ENCODE measurements around the gene KAT2A. TPM values are rescaled to one million over a fixed set of nuclear protein-coding genes. Genes with fewer than 3 reads are reported as not detected.
A peak's percentile ranks its signal among the peaks of the same experiment; 100 is the strongest.

KAT2A gene
- total RNA-seq (2022) (94.7 and 100.0 TPM in 2 replicates), Bru-seq, nascent RNA (percentile 63 among the genes with signal in this experiment), BruChase-seq, experiment 1, labeled RNA remaining after a 6-hour chase (percentile 93 among the genes with signal in this experiment), BruChase-seq, experiment 2, labeled RNA remaining after a 2-hour chase (percentile 84 among the genes with signal in this experiment)
- long read RNA-seq, transcript KAT2A-202 (18 exons, 2,990 nt) = minor isoform, 13 of 59 reads
- long read RNA-seq, transcript KAT2A-201 (18 exons, 3,109 nt) = major isoform, 15 of 59 reads
- long read RNA-seq, partial matches to known transcripts = 17 of 59 reads
- long read RNA-seq, other reads (novel, unspliced or antisense) = 13 of 59 reads

DNA sequence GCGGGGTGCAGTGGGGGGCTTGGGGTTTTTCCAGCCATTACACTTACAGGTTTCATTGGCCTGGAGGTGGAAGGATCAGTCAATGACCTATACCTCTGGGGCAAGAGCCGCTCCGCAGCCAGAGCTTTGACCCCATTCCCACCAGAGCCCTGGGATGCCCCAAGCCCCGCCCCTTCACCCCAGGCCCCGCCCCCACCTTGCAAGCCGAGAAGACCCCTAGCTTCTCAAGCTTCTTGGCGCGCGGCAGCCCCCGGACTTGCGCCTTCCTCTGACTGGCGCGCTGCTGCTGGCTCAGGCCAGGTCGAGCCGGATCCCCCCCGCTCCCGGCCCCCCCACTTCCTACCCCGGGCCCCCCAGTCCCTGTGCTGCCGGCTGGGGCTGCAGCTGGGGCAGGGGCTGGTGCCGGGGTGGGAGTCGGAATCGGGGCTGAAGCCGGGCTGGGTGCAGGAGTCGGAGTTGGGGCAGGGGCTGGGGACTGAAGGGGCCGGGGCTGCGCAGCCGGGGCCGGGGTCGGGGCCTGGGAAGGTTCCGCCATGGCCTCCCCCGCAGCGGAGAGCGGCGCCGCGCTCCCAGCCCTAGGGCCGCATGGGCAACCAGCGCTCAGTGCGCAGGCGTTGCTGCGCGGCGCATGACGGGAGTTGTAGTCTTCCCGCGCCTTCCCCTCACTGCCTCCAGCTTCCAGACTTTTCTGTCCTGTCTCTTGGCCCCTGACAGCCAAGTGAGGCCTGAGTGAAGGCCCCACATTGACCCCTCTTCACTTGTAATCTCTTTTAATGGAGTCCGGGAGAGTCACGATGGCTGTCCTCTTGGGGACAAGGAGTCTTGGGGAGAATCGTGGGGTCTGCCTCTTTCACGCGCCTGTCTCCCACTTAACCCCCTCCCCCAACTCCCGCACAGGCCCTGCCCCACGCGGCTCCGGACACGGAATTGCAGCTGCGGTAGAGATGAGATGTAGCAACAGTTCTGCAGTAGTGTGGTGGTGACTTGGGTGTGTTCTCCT, at the start of gene KAT2A:
TSS of gene KAT2A (minus strand) at position 598 of the 1,000 bp plus-strand sequence. CDS start at position 535, 63 bp downstream.
- no peaks in the 10 kb centered on the region for H3K27me3 Mint-ChIP-seq (ENCODE audit: unreplicated experiment)
- H3K4me1 Mint-ChIP-seq (ENCODE audit: low read depth, unreplicated experiment) = peaks cover 9% of the 10 kb centered on the region
- TF ChIP-seq, protein P1, sequence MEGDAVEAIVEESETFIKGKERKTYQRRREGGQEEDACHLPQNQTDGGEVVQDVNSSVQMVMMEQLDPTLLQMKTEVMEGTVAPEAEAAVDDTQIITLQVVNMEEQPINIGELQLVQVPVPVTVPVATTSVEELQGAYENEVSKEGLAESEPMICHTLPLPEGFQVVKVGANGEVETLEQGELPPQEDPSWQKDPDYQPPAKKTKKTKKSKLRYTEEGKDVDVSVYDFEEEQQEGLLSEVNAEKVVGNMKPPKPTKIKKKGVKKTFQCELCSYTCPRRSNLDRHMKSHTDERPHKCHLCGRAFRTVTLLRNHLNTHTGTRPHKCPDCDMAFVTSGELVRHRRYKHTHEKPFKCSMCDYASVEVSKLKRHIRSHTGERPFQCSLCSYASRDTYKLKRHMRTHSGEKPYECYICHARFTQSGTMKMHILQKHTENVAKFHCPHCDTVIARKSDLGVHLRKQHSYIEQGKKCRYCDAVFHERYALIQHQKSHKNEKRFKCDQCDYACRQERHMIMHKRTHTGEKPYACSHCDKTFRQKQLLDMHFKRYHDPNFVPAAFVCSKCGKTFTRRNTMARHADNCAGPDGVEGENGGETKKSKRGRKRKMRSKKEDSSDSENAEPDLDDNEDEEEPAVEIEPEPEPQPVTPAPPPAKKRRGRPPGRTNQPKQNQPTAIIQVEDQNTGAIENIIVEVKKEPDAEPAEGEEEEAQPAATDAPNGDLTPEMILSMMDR (IDR thresholded peaks at IDR 0.05; ENCODE audit: unreplicated experiment) = no peak
- BruUV-seq (replicated peaks) = no TSS peak
- H3K4me3 Mint-ChIP-seq (ENCODE audit: low read depth, unreplicated experiment) = peak within 1 kb of the TSS; percentile 59
- intact Hi-C loops (cut with micrococcal nuclease; ENCODE audit: unreplicated experiment) = no loop called here
- peaks cover 86% of the 10 kb centered on the region for H3K36me3 Mint-ChIP-seq (ENCODE audit: insufficient read depth, unreplicated experiment)
- no peaks in the 10 kb centered on the region for H3K9me3 Mint-ChIP-seq (ENCODE audit: low read depth, unreplicated experiment)
- DNase-seq = peak; percentile 91
- peak within 1 kb of the TSS; percentile 58 for H3K27ac Mint-ChIP-seq (ENCODE audit: unreplicated experiment)
- CTCF ChIA-PET = interaction anchor here (0.6 to 1.6 kb wide), 14 partner anchors 11 to 1962 kb away, joined by 3 to 11 read pairs (median 4); partner anchors contain the start of gene NKIRAS2

DNA sequence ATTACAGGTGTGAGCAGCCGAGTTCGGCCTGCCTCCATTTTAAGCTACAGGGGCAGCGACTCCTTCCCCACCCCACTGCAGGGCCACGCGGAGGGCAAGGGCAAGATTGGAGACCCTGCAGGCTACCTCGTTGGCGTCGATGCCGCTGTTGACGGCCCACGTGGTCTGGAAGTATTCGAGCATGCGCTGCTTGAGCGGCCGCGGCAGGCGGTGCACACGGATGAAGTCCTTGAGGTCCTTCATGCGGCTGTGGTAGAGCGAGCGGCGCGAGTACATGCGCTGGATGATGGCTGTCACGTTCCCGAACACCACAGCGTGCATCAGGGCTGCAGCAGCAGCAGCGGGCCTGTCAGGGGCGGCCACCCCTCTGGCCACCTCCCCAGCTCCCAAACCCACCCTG, 48.2 kb upstream of the KAT2A start:
- intact Hi-C loops (cut with micrococcal nuclease; ENCODE audit: unreplicated experiment) = no loop called here
- Mint-ChIP-seq H3K4me3 (ENCODE audit: low read depth, unreplicated experiment) (no peak overlapping the region), H3K9me3 (ENCODE audit: low read depth, unreplicated experiment) (no peaks in the 10 kb centered on the region), H3K36me3 (ENCODE audit: insufficient read depth, unreplicated experiment) (no peaks in the 10 kb centered on the region), H3K4me1 (ENCODE audit: low read depth, unreplicated experiment) (no peaks in the 10 kb centered on the region), H3K27ac (ENCODE audit: unreplicated experiment) (no peak overlapping the region), H3K27me3 (ENCODE audit: unreplicated experiment) (peaks cover 71% of the 10 kb centered on the region)
- no peak for DNase-seq
- BruUV-seq (replicated peaks) = no TSS peak
- TF ChIP-seq, protein P1 (IDR thresholded peaks at IDR 0.05; ENCODE audit: unreplicated experiment) = no peak
- CTCF ChIA-PET = no interaction called here

DNA sequence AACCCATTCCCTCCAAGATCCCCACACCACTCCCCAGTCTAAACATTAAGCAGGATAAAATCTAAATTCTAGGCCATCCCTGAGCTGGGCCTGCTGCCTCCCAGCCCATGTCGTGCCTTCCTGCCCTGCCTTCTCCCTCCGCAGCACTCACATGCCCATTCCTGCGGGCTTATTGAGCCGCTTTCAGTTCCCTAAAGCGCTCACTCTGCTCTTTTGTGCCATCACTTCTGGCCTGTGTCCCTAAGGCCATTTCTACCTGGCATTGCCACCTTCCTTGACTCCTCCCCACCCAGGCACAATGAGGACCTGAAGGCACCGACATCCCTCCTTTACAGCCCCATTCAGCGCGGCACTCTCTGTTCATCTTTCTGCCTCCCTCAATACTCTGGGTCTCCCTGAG, 46.6 kb upstream of the KAT2A start:
- no peaks in the 10 kb centered on the region for H3K9me3 Mint-ChIP-seq (ENCODE audit: low read depth, unreplicated experiment)
- CTCF ChIA-PET = interaction anchor here (1.7 kb wide), 1 partner anchor 26 kb away, joined by 4 read pairs; the partner anchor contains the start of gene GHDC
- intact Hi-C loops (cut with micrococcal nuclease; ENCODE audit: unreplicated experiment) = no loop called here
- TF ChIP-seq, protein P1 (IDR thresholded peaks at IDR 0.05; ENCODE audit: unreplicated experiment) = no peak
- H3K27me3 Mint-ChIP-seq (ENCODE audit: unreplicated experiment) = peaks cover 62% of the 10 kb centered on the region
- no TSS peak for BruUV-seq (replicated peaks)
- H3K36me3 Mint-ChIP-seq (ENCODE audit: insufficient read depth, unreplicated experiment) = no peaks in the 10 kb centered on the region
- H3K4me3 Mint-ChIP-seq (ENCODE audit: low read depth, unreplicated experiment) = no peak overlapping the region
- no peaks in the 10 kb centered on the region for H3K4me1 Mint-ChIP-seq (ENCODE audit: low read depth, unreplicated experiment)
- H3K27ac Mint-ChIP-seq (ENCODE audit: unreplicated experiment) = no peak overlapping the region
- no peak for DNase-seq

DNA sequence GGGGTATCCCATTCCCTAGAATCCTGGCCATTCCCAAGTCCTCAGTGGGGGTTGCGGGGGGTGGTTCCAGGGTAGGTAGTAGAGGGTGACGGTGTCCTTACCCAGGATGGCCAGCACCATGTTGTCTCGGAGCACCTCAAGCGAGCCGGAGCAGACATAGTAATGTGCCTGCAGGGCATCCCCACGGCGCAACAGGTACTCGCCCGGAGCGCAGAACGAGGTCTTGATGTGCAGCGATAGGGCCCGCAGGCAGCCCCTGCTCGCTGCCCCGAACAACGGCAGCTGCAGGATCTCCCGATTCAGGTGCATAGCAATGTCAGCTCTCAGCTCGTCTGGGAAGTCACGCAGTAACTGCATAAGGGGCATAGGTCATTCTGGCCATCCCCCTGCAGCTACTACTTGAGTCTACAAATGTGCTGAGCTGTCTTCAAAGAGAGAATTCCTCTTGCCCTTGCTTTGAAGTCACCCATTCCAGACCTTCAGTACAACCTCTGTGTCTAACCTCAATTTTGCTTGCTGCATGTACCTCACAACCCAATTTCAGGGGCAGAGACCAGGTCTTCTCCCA, 45.1 kb upstream of the KAT2A start:
- Mint-ChIP-seq H3K36me3 (ENCODE audit: insufficient read depth, unreplicated experiment) (no peaks in the 10 kb centered on the region), H3K27ac (ENCODE audit: unreplicated experiment) (no peak overlapping the region), H3K9me3 (ENCODE audit: low read depth, unreplicated experiment) (no peaks in the 10 kb centered on the region), H3K27me3 (ENCODE audit: unreplicated experiment) (peaks cover 47% of the 10 kb centered on the region), H3K4me3 (ENCODE audit: low read depth, unreplicated experiment) (no peak overlapping the region), H3K4me1 (ENCODE audit: low read depth, unreplicated experiment) (no peaks in the 10 kb centered on the region)
- intact Hi-C loops (cut with micrococcal nuclease; ENCODE audit: unreplicated experiment) = no loop called here
- TF ChIP-seq, protein P1 (IDR thresholded peaks at IDR 0.05; ENCODE audit: unreplicated experiment) = no peak
- CTCF ChIA-PET = no interaction called here
- no TSS peak for BruUV-seq (replicated peaks)
- no peak for DNase-seq
